Thymus (tissue), 14 donors: ENCODE data around the gene SKOR2. TPM values are rescaled to one million over a fixed set of nuclear protein-coding genes. Genes with fewer than 3 reads are reported as not detected.

Source experiments
- DNase-seq, 9 donors: peaks; one replicate each; pipeline ENCODE4 v3.0.0-alpha.2; 2013; ENCODE audit warnings: low spot score in 9 of 9, low read depth in 6 of 9, missing footprints in 1 of 9
- H3K27ac ChIP-seq, 2 donors: one replicate each; pipeline ENCODE4 v1.5.1; 2013; ENCODE audit warnings: control low read depth in 1 of 2, low read depth in 1 of 2, low read length in 1 of 2, mild to moderate bottlenecking in 1 of 2, moderate library complexity in 1 of 2
- H3K27me3 ChIP-seq, 2 donors: one replicate each; pipeline ENCODE4 v1.5.1; 2013; ENCODE audit warnings: low read length in 1 of 2; ENCODE audit not compliant: control insufficient read depth in 2 of 2, insufficient read depth in 1 of 2
- H3K36me3 ChIP-seq, 2 donors: one replicate each; pipeline ENCODE4 v1.5.1; 2013; ENCODE audit warnings: low read length in 1 of 2, mild to moderate bottlenecking in 1 of 2, moderate library complexity in 1 of 2; ENCODE audit not compliant: control insufficient read depth in 2 of 2, insufficient read depth in 2 of 2
- H3K4me1 ChIP-seq, 2 donors: one replicate each; pipeline ENCODE4 v1.5.1; 2013; ENCODE audit warnings: low read length in 2 of 2; ENCODE audit not compliant: control insufficient read depth in 2 of 2, insufficient read depth in 2 of 2
- H3K4me3 ChIP-seq, 2 donors: one replicate each; pipeline ENCODE4 v1.5.1; 2013; ENCODE audit warnings: low read length in 2 of 2, control low read depth in 1 of 2, mild to moderate bottlenecking in 1 of 2
- H3K9me3 ChIP-seq, 2 donors: one replicate each; pipeline ENCODE4 v1.5.1; 2013; ENCODE audit warnings: low read length in 1 of 2, mild to moderate bottlenecking in 1 of 2; ENCODE audit not compliant: control insufficient read depth in 2 of 2, insufficient read depth in 1 of 2
- WGBS: extraction: QIAGEN DNeasy Blood & Tissue Kit; methylation state at CpG from one replicate; pipeline ENCODE4 v1.1.7; 2013; 5-methylcytosine and 5-hydroxymethylcytosine counted together
- long read RNA-seq, 10 donors: transcript quantifications; one replicate each; lab custom pipeline, GENCODE V29; 2026
- polyA plus RNA-seq: library from polyadenylated mRNA; stranded (reverse); fragments of 200-250 nt; gene quantifications from one replicate; pipeline ENCODE4 v1.2.3, GENCODE V29; 2013
- total RNA-seq: library from RNA; stranded (reverse); fragments of 120-200 nt; gene quantifications from one replicate; pipeline ENCODE4 v1.2.4, GENCODE V29; 2013
- donor health status: healthy.

Gene SKOR2, protein sequence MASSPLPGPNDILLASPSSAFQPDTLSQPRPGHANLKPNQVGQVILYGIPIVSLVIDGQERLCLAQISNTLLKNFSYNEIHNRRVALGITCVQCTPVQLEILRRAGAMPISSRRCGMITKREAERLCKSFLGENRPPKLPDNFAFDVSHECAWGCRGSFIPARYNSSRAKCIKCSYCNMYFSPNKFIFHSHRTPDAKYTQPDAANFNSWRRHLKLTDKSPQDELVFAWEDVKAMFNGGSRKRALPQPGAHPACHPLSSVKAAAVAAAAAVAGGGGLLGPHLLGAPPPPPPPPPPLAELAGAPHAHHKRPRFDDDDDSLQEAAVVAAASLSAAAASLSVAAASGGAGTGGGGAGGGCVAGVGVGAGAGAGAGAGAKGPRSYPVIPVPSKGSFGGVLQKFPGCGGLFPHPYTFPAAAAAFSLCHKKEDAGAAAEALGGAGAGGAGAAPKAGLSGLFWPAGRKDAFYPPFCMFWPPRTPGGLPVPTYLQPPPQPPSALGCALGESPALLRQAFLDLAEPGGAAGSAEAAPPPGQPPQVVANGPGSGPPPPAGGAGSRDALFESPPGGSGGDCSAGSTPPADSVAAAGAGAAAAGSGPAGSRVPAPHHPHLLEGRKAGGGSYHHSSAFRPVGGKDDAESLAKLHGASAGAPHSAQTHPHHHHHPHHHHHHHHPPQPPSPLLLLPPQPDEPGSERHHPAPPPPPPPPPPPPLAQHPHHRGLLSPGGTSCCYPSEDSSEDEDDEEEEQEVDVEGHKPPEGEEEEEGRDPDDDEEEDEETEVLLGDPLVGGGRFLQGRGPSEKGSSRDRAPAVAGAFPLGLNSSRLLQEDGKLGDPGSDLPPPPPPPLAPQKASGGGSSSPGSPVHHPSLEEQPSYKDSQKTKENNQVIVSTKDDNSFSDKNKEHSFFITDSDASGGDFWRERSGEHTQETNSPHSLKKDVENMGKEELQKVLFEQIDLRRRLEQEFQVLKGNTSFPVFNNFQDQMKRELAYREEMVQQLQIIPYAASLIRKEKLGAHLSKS
- total RNA-seq, result not detected
- under 0.01 TPM for polyA plus RNA-seq
- long read RNA-seq, donor 1, result 0 reads
- long read RNA-seq, donor 2, result 0 reads
- long read RNA-seq, donor 3, result 0 reads
- long read RNA-seq, donor 4, result 0 reads
- long read RNA-seq, donor 5, result 0 reads
- long read RNA-seq, donor 6, result 0 reads
- long read RNA-seq, donor 7, result 0 reads
- long read RNA-seq, donor 8, result 0 reads
- long read RNA-seq, donor 9, result 0 reads
- long read RNA-seq, donor 10, result 0 reads

DNA sequence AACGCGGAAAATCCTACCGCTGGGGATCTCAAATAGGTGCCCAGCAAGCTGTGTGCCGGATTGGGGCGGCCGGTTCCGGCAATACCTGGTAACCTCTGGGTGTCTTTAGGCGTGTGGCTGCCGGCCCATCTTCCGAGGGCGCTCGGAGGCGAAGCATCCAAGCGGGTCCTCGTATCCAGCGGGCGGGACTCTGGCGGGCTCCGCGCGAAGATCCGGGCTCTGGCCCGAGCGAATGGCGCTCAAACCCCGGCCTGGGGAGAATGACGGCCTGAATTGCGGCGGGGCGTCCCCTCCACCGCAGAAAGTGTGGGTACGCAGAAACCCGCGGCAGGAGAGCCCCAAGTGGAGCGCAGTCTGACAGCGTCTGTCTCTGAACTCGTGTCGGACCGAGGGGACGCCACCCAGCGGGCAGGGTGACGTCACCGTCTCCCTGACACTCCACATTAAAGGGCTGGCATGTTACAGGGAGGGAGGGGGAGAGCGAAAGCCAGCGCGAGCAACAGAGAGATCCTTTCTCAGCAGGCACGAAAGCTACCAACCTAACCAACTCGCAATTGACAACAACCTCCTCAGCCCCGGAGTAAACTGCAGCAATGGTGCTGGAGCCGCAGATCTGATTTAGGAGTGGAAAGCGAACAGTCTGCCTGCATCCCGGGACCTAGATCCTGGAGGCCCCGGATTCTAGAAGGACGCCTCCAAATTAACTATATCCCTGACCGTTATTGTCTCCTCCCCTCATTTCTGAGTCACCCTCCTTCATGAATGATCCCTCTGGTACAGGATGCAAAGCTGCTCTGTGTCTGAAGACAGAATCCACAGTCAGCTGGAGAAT is at the start of gene SKOR2:
SKOR2 (minus strand) TSS at position 372 of the 832 bp plus-strand sequence. CDS start 2,477 bp downstream, outside the sequence.
- Histone ChIP-seq H3K4me1 (no peaks in the 10 kb centered on the region), H3K9me3 (peaks cover 4 to 7% of the 10 kb centered on the region in 2 donors), H3K4me3 (no peak within 1 kb of the TSS), H3K27me3 (peaks cover 84 to 92% of the 10 kb centered on the region in 2 donors), H3K36me3 (no peaks in the 10 kb centered on the region), H3K27ac (no peak within 1 kb of the TSS)
- DNase-seq, result no peak
- WGBS, result 7% methylated on average over 55 of the region's 55 CpGs

DNA sequence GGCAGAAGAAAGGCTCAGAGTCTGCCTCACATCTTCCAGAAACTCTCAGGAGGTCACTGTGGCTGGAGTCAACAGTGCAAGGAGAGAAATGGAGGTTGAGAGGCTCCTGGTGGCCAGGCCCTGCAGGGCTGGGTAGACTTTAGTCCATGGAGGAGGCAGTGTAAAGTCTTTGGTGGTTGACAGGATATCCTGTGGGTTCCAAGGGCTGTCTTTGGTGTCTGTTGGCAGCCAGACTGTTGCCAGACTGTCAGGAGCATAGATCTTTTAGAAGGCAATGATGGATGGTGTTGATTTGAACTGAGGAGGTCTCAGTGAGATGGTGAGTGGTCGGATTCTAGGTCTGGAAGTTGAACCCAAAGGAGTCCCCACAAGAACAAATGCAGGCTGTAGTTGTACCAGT is 45.0 kb upstream of the SKOR2 start:
- no peaks in the 10 kb centered on the region for H3K9me3 ChIP-seq
- no peaks in the 10 kb centered on the region for H3K27me3 ChIP-seq
- no peak overlapping the region for H3K4me3 ChIP-seq
- WGBS, result 65% methylated on average over 1 of the region's 1 CpG
- DNase-seq, result no peak
- H3K36me3 ChIP-seq, result no peaks in the 10 kb centered on the region
- no peaks in the 10 kb centered on the region for H3K4me1 ChIP-seq
- no peak overlapping the region for H3K27ac ChIP-seq

DNA sequence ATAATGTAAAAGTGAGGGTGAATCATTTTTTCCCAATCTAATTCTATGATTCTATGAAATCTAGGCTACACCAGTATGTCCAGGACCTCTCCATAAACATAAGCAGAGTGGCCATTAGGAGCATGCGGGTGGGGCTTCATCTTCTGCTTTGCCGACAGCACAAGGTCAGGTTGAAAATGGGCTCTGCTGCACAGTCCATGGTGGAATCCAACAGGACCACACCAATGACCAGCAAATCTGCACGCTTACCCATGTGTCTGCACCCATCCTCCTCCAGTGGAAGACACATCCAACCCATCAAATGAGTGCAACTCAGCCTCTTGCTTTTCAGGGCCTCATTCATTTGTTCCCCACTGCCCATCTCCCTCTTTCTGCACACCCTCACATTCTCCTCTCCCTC is 43.3 kb upstream of the SKOR2 start:
- no peaks in the 10 kb centered on the region for H3K36me3 ChIP-seq
- no peak for DNase-seq
- no peak overlapping the region for H3K27ac ChIP-seq
- H3K9me3 ChIP-seq, result no peaks in the 10 kb centered on the region
- H3K27me3 ChIP-seq, result no peaks in the 10 kb centered on the region
- WGBS, result 91% methylated on average over 3 of the region's 3 CpGs
- no peak overlapping the region for H3K4me3 ChIP-seq
- no peaks in the 10 kb centered on the region for H3K4me1 ChIP-seq

DNA sequence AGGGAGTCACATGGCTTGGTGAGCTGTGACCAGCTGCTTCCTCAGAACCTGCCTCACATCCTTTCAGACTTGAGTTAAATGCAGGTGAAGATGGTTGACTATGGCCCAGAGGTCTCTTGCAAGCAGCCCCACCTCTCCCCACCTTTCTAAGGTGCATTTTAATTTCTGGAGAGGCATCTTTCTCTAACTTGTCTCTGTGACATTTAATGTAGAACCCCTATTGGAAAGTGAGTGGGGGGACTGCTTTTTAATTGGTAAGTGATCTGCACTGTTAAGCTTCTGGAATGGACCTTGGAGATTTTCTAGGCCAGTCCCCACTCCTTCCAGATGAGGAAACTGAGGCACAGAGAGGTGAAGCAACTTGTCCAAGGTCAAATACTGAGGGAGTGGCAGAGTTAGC is 37.3 kb upstream of the SKOR2 start:
- DNase-seq, result no peak
- Histone ChIP-seq H3K27ac (no peak overlapping the region), H3K4me3 (no peak overlapping the region), H3K36me3 (no peaks in the 10 kb centered on the region), H3K27me3 (peaks cover 0 to 2% of the 10 kb centered on the region in 2 donors), H3K9me3 (no peaks in the 10 kb centered on the region), H3K4me1 (no peaks in the 10 kb centered on the region)

DNA sequence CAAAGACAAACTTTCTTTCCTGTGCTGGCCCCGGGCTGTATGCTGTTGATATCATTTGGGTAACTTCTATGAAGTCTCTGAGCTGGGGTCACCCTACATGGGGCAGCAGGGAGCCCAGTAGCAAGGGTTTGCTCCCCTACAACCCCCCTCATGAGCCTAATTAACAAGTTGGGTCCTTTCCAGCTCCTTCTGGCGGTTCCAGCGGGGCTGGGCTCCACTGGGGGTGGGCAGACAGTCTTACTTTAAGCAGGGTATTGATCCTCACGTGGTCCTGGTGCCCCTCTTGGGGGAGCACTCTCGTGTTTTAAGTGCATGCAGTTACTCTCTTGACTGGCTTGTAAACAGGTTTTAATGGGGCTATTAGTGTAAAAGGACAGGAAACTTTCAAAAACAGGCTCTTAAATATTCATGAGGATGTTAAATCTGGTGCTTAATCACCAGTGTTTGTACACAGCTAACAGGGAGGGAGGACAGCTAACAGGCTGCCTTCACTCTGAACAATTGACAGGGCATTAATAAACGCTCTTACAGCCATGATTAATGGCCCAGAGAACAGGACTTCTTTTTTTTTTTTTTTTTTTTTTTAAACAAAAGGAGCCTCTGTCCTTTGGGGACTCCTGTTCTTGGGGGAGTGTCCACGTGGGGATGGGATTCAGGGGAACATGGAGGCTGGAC is 36.6 kb upstream of the SKOR2 start:
- Histone ChIP-seq H3K9me3 (no peaks in the 10 kb centered on the region), H3K4me1 (no peaks in the 10 kb centered on the region), H3K4me3 (no peak overlapping the region), H3K36me3 (no peaks in the 10 kb centered on the region), H3K27ac (no peak overlapping the region), H3K27me3 (peaks cover 0 to 2% of the 10 kb centered on the region in 2 donors)
- no peak for DNase-seq
- 53% methylated on average over 7 of the region's 7 CpGs for WGBS

DNA sequence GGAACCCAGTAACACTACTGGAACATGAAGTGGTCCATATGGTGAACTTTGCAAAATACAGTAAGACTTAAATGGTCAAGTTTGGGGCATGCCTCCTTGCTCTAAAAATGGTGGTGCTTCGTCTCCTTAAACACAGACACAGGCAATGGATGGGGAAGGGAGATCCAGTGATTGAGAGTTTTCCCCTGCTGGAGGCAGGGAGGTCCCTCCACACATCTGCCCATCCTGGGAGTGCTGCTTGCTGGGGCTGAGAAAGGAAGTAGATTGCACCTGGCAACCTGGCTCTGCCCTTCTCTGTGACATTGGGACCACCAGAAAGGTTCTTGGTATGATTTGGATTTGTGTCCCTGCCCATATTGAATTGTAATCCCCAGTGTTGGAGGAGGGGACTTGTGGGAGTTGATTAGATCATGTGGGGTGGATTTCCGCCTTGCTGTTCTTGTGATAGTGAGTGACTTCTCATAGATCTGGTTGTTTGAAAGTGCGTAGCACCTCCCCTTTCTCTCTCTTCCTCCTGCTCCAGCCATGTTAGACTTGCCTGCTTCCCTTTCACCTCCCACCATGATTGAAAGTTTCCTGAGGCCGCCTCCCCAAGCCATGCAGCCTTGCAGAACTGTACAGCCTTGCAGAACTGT is 35.4 kb upstream of the SKOR2 start:
- H3K9me3 ChIP-seq, result no peaks in the 10 kb centered on the region
- H3K4me1 ChIP-seq, result no peaks in the 10 kb centered on the region
- H3K27me3 ChIP-seq, result peaks cover 0 to 2% of the 10 kb centered on the region in 2 donors
- H3K36me3 ChIP-seq, result no peaks in the 10 kb centered on the region
- no peak overlapping the region for H3K27ac ChIP-seq
- H3K4me3 ChIP-seq, result no peak overlapping the region
- WGBS, result 76% methylated on average over 4 of the region's 4 CpGs
- DNase-seq, result no peak

DNA sequence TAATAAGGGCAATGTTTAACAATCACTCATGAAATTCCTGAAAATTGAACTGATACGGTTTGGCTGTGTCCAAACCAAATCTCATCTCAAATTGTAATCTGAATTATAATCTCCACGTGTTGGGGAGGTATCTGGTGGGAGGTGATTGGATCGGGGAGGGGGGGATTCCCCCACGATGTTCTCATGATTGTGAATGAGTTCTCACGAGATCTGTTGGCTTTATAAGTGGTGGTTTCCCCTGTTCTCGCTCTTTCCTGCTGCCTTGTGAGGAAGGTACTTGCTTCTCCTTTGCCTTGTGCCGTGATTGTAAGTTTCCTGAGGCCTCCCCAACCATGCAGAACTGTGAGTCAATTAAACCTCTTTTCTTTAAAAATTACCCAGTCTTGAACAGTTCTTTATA is 34.0 kb upstream of the SKOR2 start:
- Histone ChIP-seq H3K4me3 (no peak overlapping the region), H3K27me3 (peaks cover 0 to 2% of the 10 kb centered on the region in 2 donors), H3K36me3 (no peaks in the 10 kb centered on the region), H3K27ac (no peak overlapping the region), H3K9me3 (no peaks in the 10 kb centered on the region), H3K4me1 (no peaks in the 10 kb centered on the region)
- 61% methylated on average over 7 of the region's 7 CpGs for WGBS
- no peak for DNase-seq
